Stimulated activated naive CD4-positive, alpha-beta T cell (primary cell): ENCODE measurements around the gene TOR4A.
"Not testable (repeated sequence)": the region's sequence is repeated elsewhere in the genome, so short reads cannot be mapped to it uniquely, and the experiment has no call there.

Experiments used
- DNase-seq, 6 experiments: peaks; one replicate each; lab custom pipeline; 2025; lab: John Stamatoyannopoulos, UW

The TOR4A gene

DNA sequence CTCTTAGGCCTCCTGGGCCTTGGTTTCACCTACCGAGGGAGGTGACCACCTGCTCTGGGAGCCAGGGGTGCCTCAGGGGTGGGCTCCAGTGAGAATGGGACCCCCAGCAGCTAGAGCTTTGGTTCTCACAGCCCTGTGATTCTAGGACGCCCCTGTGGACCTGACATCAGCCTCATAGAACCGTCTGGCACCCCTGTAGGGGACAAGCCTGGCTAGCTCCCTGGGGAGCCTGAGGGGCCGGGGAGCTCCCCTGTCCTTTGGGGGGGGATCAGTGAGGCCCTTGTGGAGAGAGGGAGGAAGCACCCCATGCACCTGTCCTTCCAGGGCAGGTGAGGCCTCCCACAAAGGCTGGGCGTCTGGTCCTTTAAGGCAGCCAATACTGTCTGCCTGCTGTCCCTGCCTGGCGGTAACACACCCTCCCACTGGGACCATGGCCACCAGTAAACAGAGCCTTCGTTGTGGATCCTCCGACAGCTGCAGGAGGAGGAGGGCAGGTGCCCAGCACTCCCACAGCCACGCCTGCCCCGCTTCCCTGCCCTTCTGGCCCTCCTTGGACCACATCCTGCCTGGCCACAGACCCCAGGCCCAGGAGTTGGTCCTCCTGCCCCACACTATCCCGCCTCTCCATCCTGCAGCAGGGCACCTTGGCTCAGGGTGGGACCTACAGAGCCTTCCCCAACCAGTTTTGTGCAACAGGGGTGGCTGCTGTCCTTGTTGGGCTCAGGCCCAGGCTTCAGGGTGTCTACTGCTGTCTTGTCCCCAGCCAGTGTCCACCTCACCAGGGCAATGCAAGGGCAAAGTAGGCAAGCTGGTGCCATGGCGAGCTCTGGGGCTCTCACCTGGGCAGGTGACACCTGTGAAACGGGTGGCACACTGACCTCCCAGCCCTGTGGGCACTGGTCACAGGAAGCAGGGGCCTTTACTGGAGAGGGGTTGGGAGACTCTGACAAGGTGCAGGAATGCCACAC is 39.5 kb upstream of the TOR4A start:
- DNase-seq: no peak

- DNase-seq: not testable (repeated sequence)
Measured at GRCh38 chr9:137239541-137240200, 37.9 kb upstream of the TOR4A start.

DNA sequence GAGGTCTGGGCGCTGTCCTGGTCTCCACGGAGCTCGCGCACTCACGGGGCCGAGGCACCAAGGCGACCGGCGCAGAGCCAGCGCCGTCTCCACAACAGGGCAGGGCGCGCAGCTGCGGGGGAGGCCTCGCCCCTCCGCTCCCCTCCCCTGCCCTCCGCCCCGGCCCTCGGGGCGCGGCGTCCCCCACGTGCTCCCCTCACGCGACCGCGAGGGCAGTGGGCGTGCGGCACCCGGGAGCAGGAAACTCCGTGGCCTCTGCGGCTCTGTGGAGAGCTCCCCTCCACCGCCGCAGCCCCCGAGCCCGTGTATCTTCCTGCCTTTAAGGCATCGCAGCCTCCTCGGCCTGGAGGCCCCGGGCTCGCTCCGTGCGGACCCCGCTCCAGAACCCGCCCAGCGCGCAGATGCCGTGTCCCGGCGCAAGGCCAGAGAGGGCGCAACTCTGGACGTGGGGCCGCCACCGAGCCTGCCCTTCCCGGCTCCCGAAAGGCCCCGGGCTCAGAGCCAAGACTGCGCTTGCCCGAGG is 37.1 kb upstream of the TOR4A start:
- peak in 4 of 6 experiments; percentile 68 to 83 (median 74) for DNase-seq

DNA sequence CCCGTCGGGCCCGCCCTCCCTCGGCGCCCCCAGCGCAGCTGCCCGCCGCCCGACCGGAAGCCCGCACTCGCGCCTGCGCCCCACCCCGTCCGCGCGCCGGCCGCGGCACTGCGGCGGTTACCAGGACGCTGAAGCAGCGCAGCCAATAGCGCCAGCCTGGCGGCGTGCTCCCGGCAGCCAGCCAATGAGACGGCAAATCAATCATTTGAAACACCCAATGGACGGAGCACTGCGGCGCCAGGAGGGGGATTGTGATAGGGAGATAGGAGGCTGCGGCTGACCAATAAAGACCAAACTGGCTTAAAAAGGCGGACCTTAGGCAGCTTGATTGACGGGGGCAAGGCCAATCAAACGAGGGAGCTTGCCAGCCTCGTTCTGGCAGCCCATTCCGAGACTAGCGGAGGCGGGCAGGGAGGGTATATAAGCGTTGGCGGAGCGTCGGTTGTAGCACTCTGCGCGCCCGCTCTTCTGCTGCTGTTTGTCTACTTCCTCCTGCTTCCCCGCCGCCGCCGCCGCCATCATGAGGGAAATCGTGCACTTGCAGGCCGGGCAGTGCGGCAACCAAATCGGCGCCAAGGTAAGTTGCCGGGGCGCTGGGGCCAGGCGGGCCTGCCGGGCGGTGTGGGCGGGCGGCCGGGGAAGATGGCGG is 36.6 kb upstream of the TOR4A start, which contains the start of gene TUBB4B:
Gene TUBB4B (plus strand): TSS at position 447 of the 649 bp plus-strand sequence. CDS start 74 bp downstream, at position 521.
- DNase-seq: peak; percentile 92 to 99 (median 98)

- DNase-seq: peak in 4 of 6 experiments; percentile 44 to 71 (median 57)
Measured at GRCh38 chr9:137241490-137242268, 35.8 kb upstream of the TOR4A start.

GRCh38 chr9:137242269-137243203 is 35.0 kb upstream of the TOR4A start:
- no peak for DNase-seq

DNA sequence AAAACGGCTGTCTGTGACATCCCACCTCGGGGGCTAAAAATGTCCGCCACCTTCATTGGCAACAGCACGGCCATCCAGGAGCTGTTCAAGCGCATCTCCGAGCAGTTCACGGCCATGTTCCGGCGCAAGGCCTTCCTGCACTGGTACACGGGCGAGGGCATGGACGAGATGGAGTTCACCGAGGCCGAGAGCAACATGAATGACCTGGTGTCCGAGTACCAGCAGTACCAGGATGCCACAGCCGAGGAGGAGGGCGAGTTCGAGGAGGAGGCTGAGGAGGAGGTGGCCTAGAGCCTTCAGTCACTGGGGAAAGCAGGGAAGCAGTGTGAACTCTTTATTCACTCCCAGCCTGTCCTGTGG is 34.3 kb upstream of the TOR4A start:
- not testable (repeated sequence) for DNase-seq

GRCh38 chr9:137243626-137244485 is 33.7 kb upstream of the TOR4A start:
- peak in 1 of 6 experiments; percentile 16 for DNase-seq

DNA sequence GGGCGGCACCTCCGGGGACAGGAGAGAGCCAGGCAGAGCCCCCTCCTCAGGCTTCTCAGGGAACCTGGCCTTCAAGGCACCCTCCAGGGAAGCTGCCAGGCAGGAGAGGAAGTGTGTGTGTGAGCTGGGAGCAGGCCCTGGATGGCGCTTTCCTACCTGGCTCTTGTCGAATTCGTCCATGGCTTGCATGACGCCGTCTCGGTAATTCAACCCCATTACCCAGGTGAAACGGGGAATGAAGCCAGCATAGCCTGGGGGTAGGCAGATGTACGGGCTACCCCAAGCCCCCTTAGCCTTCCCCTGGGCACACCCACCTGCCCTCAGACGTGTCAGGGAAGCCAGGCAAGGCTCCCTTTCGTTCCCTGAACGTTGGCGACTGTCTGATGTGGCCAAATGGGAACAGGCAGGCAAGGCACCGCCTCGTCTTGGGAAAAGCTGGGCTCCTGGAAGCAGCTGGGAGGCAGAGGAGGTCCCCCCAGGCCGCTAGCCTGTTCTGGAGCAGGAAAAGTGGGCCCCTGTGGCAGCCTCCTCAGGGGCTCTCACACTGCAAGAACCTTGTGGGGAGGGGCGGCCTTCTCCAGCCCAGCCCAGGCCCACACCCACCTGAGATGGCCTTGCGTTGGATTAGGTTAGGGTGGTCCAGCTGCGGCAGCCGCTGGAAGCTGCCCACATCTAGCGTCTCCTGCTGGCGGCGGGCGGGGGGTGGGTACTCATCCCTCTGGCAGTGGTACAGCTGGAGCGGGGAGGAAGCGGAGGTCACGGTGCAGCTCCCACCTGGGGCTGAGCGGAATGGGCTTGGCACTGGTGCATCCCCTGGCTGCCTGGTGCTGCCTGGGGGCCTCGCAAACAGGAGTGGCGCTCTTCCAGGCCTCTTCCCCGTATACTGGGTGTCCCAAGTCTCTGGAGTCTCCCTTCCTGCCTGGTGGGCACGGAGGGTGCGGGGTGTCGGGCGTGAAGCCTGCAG is 32.8 kb upstream of the TOR4A start:
- no peak for DNase-seq

- no peak for DNase-seq
Measured at GRCh38 chr9:137245450-137246421, 31.8 kb upstream of the TOR4A start.

DNA sequence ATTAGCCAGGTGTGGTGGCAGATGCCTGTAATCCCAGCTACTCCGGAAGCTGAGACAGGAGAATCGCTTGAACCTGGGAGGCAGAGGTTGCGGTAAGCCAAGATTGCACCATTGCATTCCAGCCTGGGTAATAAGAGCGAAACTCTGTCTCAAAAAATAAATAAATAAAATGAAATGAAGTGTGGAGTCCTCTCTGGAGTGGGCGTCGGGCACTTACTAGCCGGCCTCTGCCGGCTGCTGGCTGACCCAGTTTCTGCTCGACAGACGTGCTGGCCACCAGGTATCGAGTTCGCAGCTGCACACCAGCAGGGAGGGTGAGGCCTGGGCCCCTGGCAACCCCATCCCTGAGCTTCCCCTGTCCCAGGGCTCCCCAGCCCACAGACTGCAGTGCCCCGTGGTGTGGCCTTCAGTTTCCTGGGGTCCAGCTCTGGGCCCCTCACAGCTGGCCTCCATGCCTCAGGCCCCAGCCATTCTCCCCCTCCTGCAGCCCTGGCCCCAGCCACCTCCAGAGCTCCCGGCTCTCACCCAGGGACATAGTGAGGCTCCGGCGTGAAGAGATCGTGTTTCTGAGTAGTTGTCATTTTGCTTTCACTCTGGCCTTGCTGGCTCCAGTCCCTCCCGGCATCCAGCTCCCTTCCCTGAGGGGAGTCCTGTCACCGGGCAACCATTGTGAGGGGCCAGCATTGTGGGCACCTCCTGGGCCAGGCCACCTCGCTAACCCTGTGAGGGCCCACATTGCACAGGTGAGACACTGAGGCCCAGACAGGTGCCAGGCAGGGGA is 30.2 kb upstream of the TOR4A start:
- no peak for DNase-seq

GRCh38 chr9:137247916-137248175 is 29.7 kb upstream of the TOR4A start:
- DNase-seq: no peak

DNA sequence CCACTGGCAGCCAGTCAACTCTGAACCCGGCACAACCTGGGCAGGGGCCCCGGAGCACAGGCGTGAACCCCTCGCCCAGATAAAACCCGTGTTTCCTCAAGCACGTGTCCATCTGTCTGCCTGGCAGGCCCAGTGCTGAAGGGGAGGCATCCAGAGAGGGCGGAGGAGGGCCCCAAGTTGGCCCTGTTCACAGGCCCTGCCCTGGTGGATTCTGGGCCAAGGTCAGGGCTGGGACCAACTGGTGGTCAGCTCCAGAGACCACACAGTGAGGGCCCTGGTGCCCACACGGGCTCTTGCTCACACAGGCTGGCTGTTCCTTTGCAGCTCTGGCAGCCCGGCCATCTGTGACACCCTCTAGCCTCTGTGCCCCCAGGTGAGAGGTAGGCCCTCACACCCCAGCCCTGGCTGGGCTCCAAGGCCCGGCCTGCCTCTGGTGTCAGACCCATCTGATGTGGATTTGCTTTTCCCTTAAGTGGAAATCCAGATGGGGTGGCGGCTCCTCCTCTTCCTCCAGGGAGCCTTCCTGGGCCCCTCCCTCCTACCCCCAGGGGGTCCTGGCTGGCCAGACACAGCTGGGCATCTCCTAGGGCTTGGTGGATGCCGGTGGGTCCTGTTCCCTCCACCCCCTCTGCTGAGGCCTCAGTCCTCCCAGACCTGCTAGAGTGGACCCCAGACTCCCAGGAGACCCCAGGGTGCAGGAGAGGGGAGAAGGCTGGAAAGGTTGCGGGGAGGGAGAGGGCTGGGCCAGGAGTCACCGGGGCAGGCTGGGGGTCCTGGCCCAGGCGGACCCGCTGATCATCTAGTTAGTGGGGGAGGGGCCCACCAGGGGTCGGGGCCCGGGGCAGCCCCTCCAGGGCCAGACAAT is 27.0 kb upstream of the TOR4A start:
- no peak for DNase-seq

DNA sequence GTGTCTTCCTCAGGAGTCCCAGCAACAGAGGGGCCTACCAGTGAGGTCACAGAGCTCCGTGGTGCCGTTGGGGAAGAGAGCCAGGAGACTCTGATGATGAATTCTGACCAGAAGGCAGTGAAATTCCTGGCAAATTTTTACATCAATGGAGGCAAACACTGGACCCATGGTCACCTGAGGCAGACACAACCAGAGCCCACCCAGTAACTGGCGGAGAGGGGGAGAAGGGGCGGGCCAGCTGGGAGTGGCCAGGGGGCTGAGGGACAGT is 26.4 kb upstream of the TOR4A start, which contains the start of gene STPG3:
Gene STPG3 (plus strand): TSS at position 93 of the 268 bp plus-strand sequence. CDS start 1 bp downstream, at position 94.
- no peak for DNase-seq

- DNase-seq: no peak
Measured at GRCh38 chr9:137251490-137252268, 25.8 kb upstream of the TOR4A start.
